HG03432 (cell line): ENCODE measurements around the gene PAX1.

ENCODE experiments used
- ATAC-seq: cut with Tn5 transposase; IDR thresholded peaks from one replicate; pipeline ENCODE4 v1.9.1; 2021; ENCODE audit warnings: mild to moderate bottlenecking, moderate library complexity; ENCODE audit not compliant: unreplicated experiment

The PAX1 gene

GRCh38 chr20:21725892-21726291 is 20.4 kb downstream of the PAX1 start:
- ATAC-seq: no peak

DNA sequence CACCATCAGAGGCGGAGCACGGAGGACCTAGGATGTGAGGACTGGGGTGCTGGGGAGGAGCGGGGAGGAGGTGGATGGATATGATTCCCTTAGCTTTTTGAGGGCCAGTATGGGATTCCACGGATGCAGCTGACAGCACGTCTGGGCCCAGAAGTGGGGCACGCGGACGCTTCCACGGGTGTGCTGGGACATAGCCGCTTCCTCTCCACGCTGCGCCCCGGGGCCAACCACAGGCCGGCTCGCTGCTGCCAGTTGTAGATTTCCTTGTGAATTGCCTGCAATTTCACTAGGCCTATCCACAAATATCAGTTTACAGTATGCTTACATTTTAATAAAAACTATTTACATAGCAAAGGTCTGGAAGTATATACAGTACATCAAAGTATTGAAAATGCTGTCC is 23.9 kb downstream of the PAX1 start:
- no peak for ATAC-seq

- no peak for ATAC-seq
Measured at GRCh38 chr20:21739161-21739560, 33.7 kb downstream of the PAX1 start.

- ATAC-seq: no peak
Measured at GRCh38 chr20:21739682-21740081, 34.2 kb downstream of the PAX1 start.

DNA sequence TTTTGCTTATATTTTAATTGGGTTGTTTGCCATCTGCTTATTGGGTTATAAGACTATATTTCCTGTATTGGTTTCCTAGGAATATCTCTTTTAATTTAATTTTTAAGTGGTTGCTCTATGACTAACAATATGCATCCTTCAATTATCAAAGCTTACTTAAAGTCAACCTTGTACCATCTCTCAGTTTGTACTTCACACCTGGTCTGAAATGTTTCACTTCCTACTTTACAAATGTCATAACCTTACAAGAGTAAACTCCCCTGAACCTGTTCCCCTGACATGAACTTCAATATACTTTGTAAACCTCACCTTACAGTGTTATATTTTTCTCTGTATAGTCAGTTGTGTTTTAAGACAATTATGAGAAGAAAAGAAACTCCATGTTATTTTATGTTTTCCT is 35.8 kb downstream of the PAX1 start:
- no peak for ATAC-seq

GRCh38 chr20:21762646-21763045 is 57.2 kb downstream of the PAX1 start:
- no peak for ATAC-seq

DNA sequence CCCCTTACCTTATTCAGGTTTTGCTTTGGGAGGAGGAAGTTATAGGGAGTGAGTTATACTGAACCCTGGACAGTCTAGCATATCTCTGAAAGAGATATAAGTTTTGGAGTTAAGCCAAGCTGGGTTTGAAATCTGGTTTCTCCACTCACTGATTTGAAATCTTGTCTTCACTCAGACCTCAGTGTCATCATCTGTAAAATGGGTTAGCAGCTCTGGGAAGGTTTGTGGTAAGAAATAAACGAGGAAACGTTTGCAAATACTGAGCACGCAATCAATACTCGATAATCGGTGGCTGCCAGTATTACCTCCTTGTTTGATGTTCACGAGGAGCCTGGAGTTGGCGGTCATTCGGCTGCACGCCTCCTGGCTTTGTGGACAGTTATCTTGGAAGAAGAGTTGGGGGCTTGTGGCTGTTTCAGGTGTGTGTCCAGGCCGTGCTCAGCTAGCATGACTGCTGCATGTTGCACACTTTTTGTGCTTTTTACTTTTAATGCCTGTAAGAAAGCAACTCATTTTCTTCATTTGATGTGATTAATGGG is 61.8 kb downstream of the PAX1 start:
- ATAC-seq: no peak

DNA sequence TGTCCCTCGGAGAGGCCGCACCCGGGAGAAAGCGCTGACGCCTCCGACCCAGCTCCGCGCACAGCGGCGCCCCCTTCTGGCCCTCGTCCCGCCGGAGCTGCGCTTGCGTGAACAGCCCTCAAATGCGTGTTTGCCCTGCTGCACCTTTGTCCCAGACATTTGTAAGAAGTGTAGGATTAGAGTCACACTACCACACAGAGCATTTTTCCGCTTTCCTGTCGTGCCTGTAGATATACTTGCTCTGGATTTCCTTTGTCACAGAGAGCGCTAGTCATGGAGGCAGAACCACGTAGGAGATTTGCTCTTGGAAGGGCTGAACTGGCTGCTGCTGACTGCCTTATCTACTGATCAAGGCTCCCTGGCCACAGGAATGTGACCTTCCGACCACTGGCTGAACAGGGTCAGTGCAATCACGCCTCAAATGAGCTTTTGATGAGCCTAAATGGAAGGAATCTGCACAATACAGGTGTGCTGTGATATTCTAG is 62.3 kb downstream of the PAX1 start:
- ATAC-seq: no peak
